C4-2B (cell line): ENCODE measurements around the gene GSTT2B.
A peak's percentile ranks its signal among the peaks of the same experiment; 100 is the strongest.
"Not testable (repeated sequence)": the region's sequence is repeated elsewhere in the genome, so short reads cannot be mapped to it uniquely, and the experiment has no call there.

Experiments
- H3K27ac ChIP-seq: fragments of 450-650 bp; 2 replicates; pipeline ENCODE4 v1.5.1; 2017
- ZFX ChIP-seq: fragments of 450-650 bp; IDR thresholded peaks from 2 replicates; pipeline ENCODE4 v1.6.1; 2017
- TF ChIP-seq, protein P1 (sequence below): fragments of 450-650 bp; conservative IDR thresholded peaks from 2 replicates; pipeline ENCODE4 v1.5.1; 2017; ENCODE audit warnings: mild to moderate bottlenecking

Gene GSTT2B, protein sequence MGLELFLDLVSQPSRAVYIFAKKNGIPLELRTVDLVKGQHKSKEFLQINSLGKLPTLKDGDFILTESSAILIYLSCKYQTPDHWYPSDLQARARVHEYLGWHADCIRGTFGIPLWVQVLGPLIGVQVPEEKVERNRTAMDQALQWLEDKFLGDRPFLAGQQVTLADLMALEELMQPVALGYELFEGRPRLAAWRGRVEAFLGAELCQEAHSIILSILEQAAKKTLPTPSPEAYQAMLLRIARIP

DNA sequence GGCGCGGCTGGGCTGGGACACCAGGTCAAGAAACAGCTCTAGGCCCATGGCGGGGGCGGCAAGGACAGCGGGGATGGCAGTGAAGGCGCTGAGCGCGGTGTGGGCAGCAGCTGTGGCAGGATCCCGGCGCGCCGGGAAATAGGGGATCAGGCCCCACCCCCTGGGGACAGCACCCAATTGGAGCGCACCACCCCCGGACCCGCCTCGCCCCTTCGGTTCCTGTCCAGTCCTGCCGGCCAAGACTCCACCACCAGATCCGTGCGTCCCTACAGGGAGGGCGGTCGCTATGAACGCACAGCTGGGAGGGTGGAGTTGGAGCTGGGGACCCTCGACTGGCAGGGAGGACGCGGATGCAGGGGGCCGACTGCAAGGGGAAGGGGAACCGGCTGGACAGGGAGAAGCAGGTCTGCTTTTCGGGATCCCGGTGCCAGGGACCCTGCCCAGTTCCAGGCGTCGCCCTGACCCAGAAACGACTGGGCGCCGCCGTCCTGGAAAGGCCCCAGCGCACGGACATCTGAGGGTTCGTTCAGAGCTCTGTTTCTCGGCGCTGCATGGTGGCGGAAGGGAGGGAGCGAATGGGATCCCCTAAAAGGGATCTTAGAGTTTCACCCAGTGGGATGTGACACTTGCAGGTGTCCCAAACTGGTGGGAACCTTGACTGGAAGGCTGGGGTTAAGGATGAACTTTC is at the start of gene GSTT2B:
TSS of gene GSTT2B (minus strand) at position 112 of the 688 bp plus-strand sequence. CDS start at position 48, 64 bp downstream.
- H3K27ac ChIP-seq = not testable (repeated sequence)

DNA sequence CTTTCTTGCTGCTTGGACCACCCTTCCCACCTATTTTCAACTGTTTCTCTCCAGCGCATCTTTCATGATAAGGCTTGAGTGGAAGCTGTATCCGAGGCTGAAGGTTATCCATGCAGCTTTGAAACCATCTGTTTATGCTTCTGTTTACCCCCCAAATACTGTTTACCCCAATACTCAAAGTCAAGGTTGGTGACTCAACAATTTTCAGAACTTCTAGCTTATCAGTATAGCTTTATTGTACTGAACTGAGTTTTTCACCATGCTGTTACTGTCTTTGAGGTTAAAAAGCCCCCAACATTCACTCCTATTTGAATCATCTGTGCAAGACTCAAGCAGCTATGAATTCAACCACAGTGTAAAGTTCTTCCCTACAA is 49.0 kb upstream of the GSTT2B start:
- TF ChIP-seq, protein P1, sequence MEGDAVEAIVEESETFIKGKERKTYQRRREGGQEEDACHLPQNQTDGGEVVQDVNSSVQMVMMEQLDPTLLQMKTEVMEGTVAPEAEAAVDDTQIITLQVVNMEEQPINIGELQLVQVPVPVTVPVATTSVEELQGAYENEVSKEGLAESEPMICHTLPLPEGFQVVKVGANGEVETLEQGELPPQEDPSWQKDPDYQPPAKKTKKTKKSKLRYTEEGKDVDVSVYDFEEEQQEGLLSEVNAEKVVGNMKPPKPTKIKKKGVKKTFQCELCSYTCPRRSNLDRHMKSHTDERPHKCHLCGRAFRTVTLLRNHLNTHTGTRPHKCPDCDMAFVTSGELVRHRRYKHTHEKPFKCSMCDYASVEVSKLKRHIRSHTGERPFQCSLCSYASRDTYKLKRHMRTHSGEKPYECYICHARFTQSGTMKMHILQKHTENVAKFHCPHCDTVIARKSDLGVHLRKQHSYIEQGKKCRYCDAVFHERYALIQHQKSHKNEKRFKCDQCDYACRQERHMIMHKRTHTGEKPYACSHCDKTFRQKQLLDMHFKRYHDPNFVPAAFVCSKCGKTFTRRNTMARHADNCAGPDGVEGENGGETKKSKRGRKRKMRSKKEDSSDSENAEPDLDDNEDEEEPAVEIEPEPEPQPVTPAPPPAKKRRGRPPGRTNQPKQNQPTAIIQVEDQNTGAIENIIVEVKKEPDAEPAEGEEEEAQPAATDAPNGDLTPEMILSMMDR = no peak
- no peak for TF ChIP-seq ZFX
- H3K27ac ChIP-seq = no peak overlapping the region

DNA sequence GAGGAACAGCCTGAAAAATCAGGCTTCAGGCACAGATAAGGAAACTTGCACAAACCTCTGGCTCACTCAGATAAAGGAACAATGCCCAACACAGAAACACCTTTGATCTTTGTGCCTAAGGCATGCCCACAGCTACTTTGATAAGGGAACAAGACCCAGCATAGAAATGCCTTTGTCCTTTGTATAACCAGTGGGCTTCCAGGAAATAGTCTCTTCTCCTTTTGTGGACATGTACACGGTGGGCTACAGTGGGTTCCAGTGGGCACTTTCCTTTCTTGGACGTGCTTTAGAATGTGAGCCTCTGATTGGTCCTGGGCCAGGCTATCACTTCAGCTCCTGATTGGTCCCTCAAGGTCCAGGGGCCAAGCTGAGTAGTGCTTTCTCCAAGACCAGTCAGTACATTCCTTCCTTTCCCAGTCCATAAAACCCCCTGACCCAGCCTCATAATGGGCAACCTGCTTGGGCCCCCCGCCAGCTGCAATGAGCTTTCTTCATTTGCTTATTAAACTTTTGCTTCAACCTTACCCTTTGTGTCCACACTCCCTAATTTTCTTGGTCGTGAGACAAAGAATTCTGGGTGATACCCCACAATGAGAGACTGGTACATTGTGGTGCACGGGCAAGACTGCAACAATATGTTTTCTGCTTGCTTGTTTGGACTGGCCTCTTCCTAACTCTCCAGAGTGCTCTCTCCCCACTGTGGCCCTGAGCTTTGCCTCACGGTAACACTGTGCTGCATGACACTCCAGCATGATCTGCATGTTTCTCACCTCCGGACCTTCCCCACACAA is 48.4 kb upstream of the GSTT2B start:
- TF ChIP-seq, protein P1 = no peak
- no peak for TF ChIP-seq ZFX
- H3K27ac ChIP-seq = no peak overlapping the region

DNA sequence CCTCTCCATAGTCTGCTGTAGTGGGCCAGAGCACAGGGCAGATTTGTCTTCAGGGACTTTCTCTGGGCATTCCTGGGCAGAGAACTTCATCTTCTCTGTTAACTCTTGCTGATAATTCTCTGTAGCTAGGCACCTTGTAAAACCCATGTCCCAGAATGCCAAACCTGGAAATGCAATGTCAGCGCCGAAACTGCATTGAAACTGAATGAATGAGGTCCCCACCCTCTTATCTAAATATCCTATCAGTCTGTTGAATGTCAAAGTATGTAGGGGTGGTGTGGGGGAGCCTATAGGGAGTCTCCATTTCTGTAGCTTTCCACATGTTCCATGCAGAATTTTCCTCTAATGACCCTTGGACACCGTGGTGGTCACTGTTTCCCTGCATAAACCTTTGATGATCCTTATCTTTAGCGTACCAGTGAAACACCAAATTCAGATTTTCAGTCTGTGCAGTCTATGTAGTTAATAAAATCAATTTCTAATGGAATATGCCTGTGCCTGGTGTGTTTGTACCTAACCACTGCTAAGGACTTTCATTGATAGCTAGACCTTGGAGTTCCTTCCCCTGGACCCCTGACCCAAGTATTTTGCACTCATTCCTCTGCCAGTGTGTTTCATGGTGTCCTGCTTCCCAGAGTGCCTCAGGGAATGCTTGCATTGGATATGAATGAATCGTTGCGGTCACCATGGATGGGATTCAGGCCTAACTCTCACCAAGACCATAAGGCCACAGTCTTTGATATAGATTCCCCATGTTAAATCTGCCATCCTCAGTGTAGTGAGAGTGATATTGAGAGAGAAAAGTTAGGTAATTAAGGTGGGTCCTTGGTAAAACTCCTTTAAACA is 47.6 kb upstream of the GSTT2B start:
- H3K27ac ChIP-seq = no peak overlapping the region
- no peak for TF ChIP-seq ZFX
- TF ChIP-seq, protein P1 = no peak

DNA sequence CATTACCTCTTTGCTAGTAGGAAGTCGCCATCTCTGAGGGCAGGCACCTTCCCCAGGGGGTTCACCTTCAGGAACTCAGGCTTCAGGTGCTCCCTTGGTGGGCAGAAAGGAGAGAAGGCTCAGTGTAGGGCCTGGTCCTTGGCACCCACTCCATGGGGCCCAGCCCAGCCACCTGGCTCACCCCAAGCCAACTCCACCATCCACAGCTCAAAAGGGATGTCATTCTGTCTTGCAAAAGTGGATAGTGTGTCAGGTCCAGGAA is 47.0 kb upstream of the GSTT2B start:
- TF ChIP-seq ZFX = no peak
- TF ChIP-seq, protein P1 = no peak
- peak overlapping the region; percentile 49 for H3K27ac ChIP-seq

DNA sequence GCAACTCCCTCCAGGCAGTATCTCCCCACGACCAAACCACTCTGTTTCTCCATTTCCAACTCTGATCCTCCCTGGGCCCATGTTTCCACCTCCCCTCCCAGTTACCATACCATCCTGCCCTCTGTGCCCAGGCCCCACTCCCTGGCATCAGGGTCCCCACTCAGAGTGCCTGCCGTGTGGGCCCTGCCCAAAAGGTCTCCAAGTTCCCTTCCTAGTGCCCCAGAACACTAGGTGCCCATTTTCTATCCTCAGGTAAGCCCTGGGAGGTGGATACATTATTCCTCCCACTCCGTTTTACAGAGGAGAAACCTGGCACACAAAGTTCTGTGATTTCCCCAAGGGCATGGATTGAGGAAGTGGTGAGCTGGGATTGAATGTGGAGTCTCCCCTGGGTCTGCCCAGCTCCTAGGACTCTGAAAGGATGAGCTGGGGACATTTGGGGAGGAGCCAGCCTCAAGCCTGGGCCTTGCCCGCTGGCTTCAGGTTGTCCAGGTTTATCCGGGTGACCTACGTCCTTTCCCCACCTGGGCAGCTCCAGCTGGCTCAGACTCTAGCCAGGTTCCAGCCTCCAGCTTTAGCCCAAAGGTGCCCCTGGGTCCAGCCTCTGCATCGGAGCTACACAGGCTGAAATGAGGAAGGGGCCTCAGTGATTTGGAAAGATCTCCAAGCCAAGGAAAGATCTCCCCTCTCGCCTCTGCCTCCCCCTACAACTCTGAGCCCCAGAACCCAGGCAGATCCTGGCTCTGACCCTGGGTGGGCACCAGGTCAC is 46.4 kb upstream of the GSTT2B start:
- peak overlapping the region; percentile 49 for H3K27ac ChIP-seq
- TF ChIP-seq, protein P1 = no peak
- no peak for TF ChIP-seq ZFX

DNA sequence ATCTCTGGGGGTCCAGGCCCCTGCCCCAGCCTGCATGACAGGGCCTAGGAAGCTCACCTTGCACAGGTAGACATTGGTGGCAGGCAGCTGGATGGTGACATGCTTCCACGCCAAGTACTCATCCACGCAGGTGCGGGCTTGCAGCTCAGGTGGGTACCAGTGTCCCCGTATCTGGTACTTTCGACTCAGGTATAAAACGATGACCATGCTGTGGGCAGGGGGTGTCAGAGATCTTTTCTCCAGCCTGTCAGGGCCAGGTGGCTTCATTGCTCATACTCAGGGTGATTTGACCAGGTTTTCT is 45.9 kb upstream of the GSTT2B start:
- peak overlapping the region; percentile 49 for H3K27ac ChIP-seq
- TF ChIP-seq ZFX = no peak
- TF ChIP-seq, protein P1 = no peak
